ENCODE data around the gene SELENOM.
A peak's percentile ranks its signal among the peaks of the same experiment; 100 is the strongest.
"Not testable (repeated sequence)": the region's sequence is repeated elsewhere in the genome, so short reads cannot be mapped to it uniquely, and the experiment has no call there.

The SELENOM gene

DNA sequence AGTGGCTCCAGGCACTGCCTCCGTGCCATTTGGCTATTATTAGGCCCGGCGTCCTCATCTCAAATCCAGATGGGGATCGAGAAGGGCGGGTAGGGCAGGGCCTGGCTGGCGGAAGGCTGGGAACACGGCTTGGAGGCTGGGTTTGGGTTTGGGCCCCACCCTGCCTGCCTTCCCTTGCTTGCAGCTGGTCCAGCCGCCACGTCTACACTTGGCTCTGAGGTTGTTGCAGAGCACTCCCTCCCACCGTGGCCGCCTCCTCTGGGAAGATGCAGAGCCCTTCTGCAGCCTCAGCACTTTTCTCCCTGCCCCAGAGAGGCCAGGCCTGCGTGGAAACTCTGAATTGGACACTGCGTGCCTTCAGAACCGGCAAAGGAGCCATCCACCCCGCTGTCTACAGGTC is 31.4 kb downstream of the SELENOM start:
- no peak for DNase-seq (ENCODE audit: low spot score)

DNA sequence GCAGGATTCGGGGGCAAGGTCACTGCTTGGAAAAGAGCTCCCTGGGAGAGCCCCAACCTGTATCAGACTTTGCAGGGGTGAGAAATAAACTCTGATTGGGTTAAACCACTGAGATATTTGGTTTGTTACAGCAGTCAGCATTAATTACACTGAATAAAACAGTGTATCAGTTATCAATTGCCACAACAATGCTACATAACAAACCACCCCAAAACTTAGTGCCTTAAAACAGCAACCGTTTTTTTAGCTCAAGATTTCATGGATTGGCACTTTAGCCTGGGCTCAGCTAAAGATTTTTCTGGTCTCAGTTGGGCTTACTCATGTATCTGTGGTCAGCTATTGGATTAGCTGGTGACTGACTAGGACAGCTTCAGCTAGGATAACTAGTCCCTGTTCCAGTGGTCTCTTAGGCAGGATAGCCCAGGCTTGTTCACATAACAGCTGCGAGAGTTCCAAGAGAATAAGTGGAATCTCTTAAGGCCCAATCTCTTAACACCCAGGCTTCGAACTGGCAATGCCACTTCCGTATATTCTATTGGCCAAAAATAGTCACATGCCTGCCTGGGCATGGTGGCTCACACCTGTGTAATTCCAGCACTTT is 33.7 kb downstream of the SELENOM start:
- DNase-seq (ENCODE audit: low spot score) = not testable (repeated sequence)

DNA sequence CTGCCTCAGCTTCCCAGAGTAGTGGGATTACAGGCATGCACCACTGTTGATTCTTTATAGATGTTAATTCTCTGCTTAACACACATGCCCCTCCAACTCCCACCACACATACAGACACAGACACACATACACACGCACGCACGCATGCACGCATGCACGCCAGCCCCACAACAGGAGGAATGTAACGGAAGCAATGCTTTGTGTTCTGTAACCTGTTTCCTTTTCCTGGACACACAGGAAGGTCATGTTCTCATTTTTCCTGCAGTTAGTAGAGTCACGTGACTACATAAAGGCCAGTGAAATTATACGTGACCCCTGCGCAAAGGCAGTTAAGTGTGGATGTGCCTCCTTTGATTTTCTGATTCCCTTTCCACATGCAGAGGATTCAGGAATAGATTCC is 34.2 kb downstream of the SELENOM start:
- DNase-seq (ENCODE audit: low spot score) = not testable (repeated sequence)

DNA sequence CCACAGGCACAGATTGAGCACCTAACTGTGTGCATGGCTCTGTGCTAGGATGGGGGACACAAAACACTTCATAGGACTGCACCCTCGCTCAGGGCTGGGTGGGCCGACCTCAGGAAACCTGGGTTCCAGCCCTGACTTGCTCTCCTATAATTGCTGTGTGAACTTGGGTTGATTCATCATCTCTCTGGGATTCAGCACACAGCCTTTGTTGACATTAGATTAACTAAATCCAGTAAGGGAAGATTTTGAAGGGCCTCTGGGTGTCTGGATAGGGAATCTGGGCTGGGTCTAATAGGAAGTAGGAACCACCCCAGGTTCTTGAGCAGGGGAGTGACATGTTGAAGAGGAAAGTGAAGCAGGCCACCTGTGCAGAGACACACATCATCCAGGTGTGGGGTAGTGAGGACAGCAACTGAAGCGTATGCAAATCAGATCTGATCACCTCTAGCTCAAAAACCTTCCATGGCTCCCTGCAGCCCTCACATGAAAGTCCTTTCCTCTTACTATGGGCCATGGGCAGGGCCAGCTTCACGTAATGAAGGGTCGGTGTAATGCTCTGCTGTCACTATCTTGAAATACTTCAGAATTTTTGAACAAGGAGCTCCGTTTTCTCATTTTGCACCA is 37.6 kb downstream of the SELENOM start:
- not testable (repeated sequence) for DNase-seq (ENCODE audit: low spot score)

DNA sequence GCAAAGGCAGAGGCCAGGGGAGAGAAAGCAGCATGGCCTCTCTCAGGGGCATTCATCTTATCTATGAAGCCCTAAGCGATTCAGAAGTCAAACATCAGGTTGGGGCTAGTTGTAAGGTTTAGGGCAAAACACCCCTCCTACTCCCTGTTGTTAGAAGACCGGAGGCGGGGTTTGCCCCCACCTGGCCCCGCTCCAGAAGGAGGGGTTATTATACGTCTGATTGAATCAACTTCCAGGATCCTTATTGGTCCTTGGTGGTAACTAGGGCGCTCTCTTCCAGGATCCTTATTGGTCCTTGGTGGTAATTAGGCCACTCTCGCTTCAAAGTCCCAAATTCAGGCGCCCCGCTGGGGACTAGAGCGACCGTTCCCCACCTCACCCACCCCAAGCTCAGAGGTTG is 38.4 kb downstream of the SELENOM start:
- no peak for DNase-seq (ENCODE audit: low spot score)

DNA sequence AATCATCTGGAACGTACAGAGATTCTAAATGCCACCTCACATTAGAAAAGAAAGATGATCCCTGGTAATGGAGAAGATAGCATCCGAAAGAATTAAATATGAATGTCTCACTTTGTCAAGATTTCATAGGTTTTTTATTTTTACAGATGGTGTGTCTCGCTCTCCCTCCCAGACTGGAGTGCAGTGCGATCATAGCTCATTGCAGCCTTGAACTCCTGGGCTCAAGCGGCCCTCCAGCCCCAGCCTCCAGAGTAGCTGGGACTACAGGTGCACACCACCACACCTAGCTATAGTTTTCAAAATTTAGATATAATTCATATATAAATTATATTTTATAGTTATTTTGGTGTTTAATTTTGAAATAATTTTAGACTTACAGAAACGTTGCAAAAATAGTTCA is 43.0 kb downstream of the SELENOM start:
- no peak for DNase-seq (ENCODE audit: low spot score)

DNA sequence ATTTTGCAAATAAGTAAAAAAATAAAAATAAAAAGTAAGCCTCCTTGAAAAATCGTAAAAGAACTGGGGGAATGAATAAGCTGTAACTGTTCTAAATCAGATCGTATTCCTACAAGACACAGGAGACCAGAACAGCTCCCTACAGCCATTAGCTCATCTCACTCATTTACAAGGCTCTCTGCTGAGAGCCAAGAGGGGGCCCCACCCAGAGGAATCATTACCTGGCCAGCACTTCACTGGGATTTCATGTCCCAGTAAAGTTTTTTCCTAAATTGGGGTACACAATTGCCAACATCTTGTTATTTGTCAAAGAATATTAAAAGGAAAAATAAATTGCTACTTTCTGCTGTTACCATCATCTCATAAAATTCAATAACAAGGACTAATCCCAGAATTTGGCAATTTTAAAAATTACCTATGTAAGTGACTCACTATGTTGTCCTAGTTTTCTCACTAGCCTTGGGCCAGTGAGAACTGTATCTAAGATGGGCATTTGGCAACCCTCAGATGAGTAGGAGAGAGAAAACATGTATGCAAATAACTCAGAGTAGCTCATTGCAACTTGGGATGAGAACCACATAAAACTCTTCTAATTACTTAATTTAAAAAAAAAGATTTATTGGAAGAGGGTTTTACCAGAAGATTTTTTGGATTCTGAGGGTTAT is 44.7 kb downstream of the SELENOM start:
- DNase-seq (ENCODE audit: low spot score) = no peak

DNA sequence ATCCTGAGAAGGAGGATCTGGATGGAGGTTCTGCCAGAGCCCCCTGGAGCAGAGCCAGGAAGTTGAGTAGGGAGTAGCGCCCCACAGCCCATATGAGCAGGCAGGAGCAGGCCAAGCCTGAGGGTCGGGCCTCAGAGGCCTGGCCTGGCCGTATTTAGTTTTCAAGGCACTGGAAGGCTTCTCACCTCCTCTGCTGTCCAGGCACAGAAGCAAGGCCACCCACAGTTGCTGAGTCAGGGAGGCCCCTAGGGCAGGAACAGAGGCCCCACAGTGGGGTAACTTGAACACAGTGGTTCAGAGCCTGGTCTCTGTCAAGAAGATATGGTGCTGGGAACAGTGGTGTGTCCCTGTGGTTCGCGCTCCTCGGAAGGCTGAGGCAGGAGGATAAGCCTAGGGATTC is 47.7 kb downstream of the SELENOM start:
- not testable (repeated sequence) for DNase-seq (ENCODE audit: low spot score)

DNA sequence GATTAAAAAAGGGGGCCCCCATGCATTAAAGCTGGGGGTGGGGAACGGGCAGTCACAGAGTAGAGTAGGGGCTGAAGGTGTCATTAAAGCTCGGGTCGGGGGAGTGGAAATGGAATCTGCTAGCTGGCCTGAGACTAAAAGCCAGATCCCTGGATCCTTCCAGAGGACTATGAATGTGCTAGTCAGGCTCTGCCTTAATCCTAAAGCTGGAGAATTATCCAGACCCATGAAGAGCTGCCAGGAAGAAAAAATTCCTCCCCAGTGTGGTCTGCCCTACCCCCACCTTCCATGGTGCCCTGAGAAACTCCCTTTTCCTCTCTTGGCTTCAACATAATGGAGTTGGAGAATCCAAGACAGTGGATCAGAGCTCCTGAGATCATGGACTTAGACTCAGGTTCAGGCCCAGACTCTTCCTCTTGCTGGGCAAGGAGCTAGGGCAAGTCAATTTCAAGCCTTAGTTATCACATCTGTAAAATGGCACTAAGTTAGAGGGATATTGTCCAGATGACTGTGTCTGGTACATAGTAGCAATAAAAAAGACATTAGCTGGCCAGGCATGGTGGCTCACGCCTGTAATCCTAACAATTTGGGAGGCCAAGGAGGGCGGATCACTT is 50.3 kb downstream of the SELENOM start:
- no peak for DNase-seq (ENCODE audit: low spot score)

DNA sequence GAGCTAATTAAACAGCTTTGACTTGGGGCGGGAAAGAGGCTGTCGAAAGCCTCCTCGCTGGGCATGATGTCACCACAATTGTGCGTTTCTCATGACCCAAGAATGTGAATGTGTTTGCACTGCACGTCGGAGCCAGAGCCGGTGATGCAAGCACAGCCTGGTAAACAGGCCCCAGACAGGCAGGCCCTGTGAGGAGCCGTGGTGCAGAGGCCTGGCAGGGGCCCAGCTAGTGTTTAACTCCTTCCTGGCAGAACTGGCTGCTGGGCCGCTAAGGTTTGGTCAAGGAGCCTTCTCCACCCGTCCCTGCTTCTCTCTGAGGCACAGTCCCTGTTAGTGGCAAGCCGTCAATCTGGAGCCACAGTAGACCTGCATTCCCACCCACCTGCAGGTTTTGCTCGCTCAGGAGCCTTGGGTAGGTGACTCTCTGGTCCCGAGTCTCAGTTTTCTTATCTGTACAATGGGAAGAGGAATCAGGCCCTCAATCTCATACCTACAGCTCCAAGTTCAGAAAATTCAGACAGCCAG is 51.7 kb downstream of the SELENOM start:
- DNase-seq (ENCODE audit: low spot score) = peak; percentile 43

DNA sequence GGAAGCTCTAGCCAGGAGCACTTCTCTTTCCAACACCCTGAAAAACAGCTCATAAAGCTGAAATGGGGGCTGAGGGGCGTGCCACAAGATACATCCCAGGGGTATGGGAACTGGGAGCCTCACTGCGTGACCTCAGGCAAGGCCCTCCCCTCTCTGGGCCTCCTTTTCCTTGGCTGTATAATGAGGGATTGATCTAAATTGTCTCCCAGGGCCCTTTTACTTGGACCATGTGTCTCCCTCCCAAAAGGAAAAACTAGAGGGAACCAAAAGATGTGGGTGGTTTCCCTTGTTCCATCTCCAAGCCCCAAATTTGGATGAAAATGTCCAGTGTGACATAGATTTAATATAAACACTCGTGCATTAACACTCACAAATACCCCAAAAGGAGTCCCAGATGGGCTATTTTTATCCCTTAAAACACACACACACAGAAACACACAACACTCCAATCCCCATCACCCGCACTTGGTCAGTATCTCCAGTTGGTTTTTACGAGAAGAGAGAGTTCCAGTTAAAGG is 52.2 kb downstream of the SELENOM start:
- DNase-seq (ENCODE audit: low spot score) = no peak
